Stimulated activated naive B cell treated with anti-CD40 and anti-IgM and Interleukin-4, amounts not matched to agents 10 μg/mL and 1 μg/mL and 100 μg/mL, for 72 hours (primary cell): ENCODE measurements around the gene AGTPBP1.

Source experiments
- ATAC-seq, 2 donors: fragments of 150-1000 bp; cut with Tn5 transposase; replicated peaks; 2 replicates each; pipeline ENCODE4 v1.10.0; 2021; ENCODE audit warnings: moderate library complexity in 1 of 2
- DNase-seq: peaks from one replicate; pipeline ENCODE4 v3.0.0; 2021
- H3K27ac Mint-ChIP-seq: one replicate; pipeline ENCODE4 v1.8.0; 2022; ENCODE audit warnings: mild to moderate bottlenecking, mixed read lengths
- H3K27me3 Mint-ChIP-seq, 2 donors: one replicate each; pipeline ENCODE4 v1.8.0; 2022; ENCODE audit warnings: mixed read lengths in 2 of 2
- H3K36me3 Mint-ChIP-seq, 2 donors: one replicate each; pipeline ENCODE4 v1.8.0; 2022; ENCODE audit warnings: mixed read lengths in 2 of 2, mild to moderate bottlenecking in 1 of 2
- H3K4me1 Mint-ChIP-seq, 2 donors: one replicate each; pipeline ENCODE4 v1.8.0; 2022; ENCODE audit warnings: mixed read lengths in 2 of 2, mild to moderate bottlenecking in 1 of 2
- H3K4me3 Mint-ChIP-seq, 2 donors: one replicate each; pipeline ENCODE4 v1.8.0; 2022; ENCODE audit warnings: mild to moderate bottlenecking in 2 of 2, mixed read lengths in 2 of 2, moderate library complexity in 1 of 2
- H3K9me3 Mint-ChIP-seq, 2 donors: one replicate each; pipeline ENCODE4 v1.8.0; 2022; ENCODE audit warnings: mixed read lengths in 2 of 2, mild to moderate bottlenecking in 1 of 2

AGTPBP1 gene

GRCh38 chr9:85704744-85705143, 37.0 kb downstream of the AGTPBP1 start:
- Mint-ChIP-seq H3K4me1 (peaks cover 23 to 32% of the 10 kb centered on the region in 2 donors), H3K9me3 (peaks cover 3 to 7% of the 10 kb centered on the region in 2 donors), H3K4me3 (no peak overlapping the region), H3K27me3 (no peaks in the 10 kb centered on the region), H3K27ac (peak overlapping the region; percentile 39), H3K36me3 (peaks cover 36 to 37% of the 10 kb centered on the region in 2 donors)
- DNase-seq (no peak), ATAC-seq (no peak)

GRCh38 chr9:85703398-85703797, 38.4 kb downstream of the AGTPBP1 start:
- Mint-ChIP-seq H3K27me3 (no peaks in the 10 kb centered on the region), H3K27ac (no peak overlapping the region), H3K9me3 (peaks cover 0 to 3% of the 10 kb centered on the region in 2 donors), H3K36me3 (peaks cover 27 to 28% of the 10 kb centered on the region in 2 donors), H3K4me1 (peaks cover 24 to 32% of the 10 kb centered on the region in 2 donors), H3K4me3 (no peak overlapping the region)
- no peak for ATAC-seq
- DNase-seq: no peak

- ATAC-seq (no peak), DNase-seq (no peak)
- H3K27ac Mint-ChIP-seq: no peak overlapping the region
- peaks cover 25 to 32% of the 10 kb centered on the region in 2 donors for H3K4me1 Mint-ChIP-seq
- peaks cover 0 to 3% of the 10 kb centered on the region in 2 donors for H3K9me3 Mint-ChIP-seq
- H3K4me3 Mint-ChIP-seq: no peak overlapping the region
- peaks cover 24 to 29% of the 10 kb centered on the region in 2 donors for H3K36me3 Mint-ChIP-seq
- no peaks in the 10 kb centered on the region for H3K27me3 Mint-ChIP-seq
These were observed 38.9 kb downstream of the AGTPBP1 start for GRCh38 chr9:85702726-85703289.

- ATAC-seq (no peak), DNase-seq (no peak)
- no peak overlapping the region for H3K27ac Mint-ChIP-seq
- H3K36me3 Mint-ChIP-seq: peaks cover 24 to 29% of the 10 kb centered on the region in 2 donors
- peaks cover 0 to 3% of the 10 kb centered on the region in 2 donors for H3K9me3 Mint-ChIP-seq
- H3K4me3 Mint-ChIP-seq: no peak overlapping the region
- no peaks in the 10 kb centered on the region for H3K27me3 Mint-ChIP-seq
- H3K4me1 Mint-ChIP-seq: peaks cover 25 to 32% of the 10 kb centered on the region in 2 donors
These were observed 39.6 kb downstream of the AGTPBP1 start for GRCh38 chr9:85702191-85702590.

GRCh38 chr9:85700330-85700729, 41.4 kb downstream of the AGTPBP1 start:
- H3K9me3 Mint-ChIP-seq: no peaks in the 10 kb centered on the region

GRCh38 chr9:85688361-85688760, 53.4 kb downstream of the AGTPBP1 start:
- H3K4me3 Mint-ChIP-seq: no peak overlapping the region
- H3K27ac Mint-ChIP-seq: no peak overlapping the region
- H3K9me3 Mint-ChIP-seq: peaks cover 4 to 7% of the 10 kb centered on the region in 2 donors
- H3K27me3 Mint-ChIP-seq: no peaks in the 10 kb centered on the region
- DNase-seq (no peak), ATAC-seq (no peak)
- H3K36me3 Mint-ChIP-seq: peaks cover 19 to 44% of the 10 kb centered on the region in 2 donors
- H3K4me1 Mint-ChIP-seq: peaks cover 0 to 2% of the 10 kb centered on the region in 2 donors

More at GRCh38 chr9:85700330-85700729, 41.4 kb downstream of the AGTPBP1 start:
- Mint-ChIP-seq H3K27me3 (no peaks in the 10 kb centered on the region), H3K36me3 (peaks cover 18 to 22% of the 10 kb centered on the region in 2 donors), H3K27ac (no peak overlapping the region), H3K4me3 (no peak overlapping the region), H3K4me1 (peaks cover 21 to 32% of the 10 kb centered on the region in 2 donors)
- ATAC-seq (peak; percentile 51 to 75), DNase-seq (no peak)

- peaks cover 22 to 47% of the 10 kb centered on the region in 2 donors for H3K36me3 Mint-ChIP-seq
These were observed 56.7 kb downstream of the AGTPBP1 start for GRCh38 chr9:85685081-85685480.

GRCh38 chr9:85676790-85677189, 65.0 kb downstream of the AGTPBP1 start:
- DNase-seq (no peak), ATAC-seq (no peak)
- no peaks in the 10 kb centered on the region for H3K9me3 Mint-ChIP-seq
- H3K4me3 Mint-ChIP-seq: no peak overlapping the region
- peaks cover 20 to 38% of the 10 kb centered on the region in 2 donors for H3K36me3 Mint-ChIP-seq
- no peak overlapping the region for H3K27ac Mint-ChIP-seq
- H3K27me3 Mint-ChIP-seq: no peaks in the 10 kb centered on the region
- no peaks in the 10 kb centered on the region for H3K4me1 Mint-ChIP-seq

More at GRCh38 chr9:85685081-85685480, 56.7 kb downstream of the AGTPBP1 start:
- no peak overlapping the region for H3K4me3 Mint-ChIP-seq
- H3K27me3 Mint-ChIP-seq: no peaks in the 10 kb centered on the region
- H3K4me1 Mint-ChIP-seq: peaks cover 0 to 2% of the 10 kb centered on the region in 2 donors
- H3K9me3 Mint-ChIP-seq: peaks cover 4 to 7% of the 10 kb centered on the region in 2 donors
- no peak for DNase-seq
- ATAC-seq: no peak
- H3K27ac Mint-ChIP-seq: no peak overlapping the region

GRCh38 chr9:85667374-85667773, 74.4 kb downstream of the AGTPBP1 start:
- Mint-ChIP-seq H3K36me3 (peaks cover 12 to 36% of the 10 kb centered on the region in 2 donors), H3K4me1 (peaks cover 0 to 1% of the 10 kb centered on the region in 2 donors), H3K27me3 (no peaks in the 10 kb centered on the region), H3K9me3 (no peaks in the 10 kb centered on the region), H3K4me3 (no peak overlapping the region), H3K27ac (no peak overlapping the region)
- no peak for ATAC-seq
- DNase-seq: no peak

- Mint-ChIP-seq H3K4me1 (no peaks in the 10 kb centered on the region), H3K36me3 (peaks cover 12 to 25% of the 10 kb centered on the region in 2 donors), H3K9me3 (no peaks in the 10 kb centered on the region), H3K27me3 (no peaks in the 10 kb centered on the region), H3K27ac (no peak overlapping the region), H3K4me3 (no peak overlapping the region)
- ATAC-seq (no peak), DNase-seq (no peak)
These were observed 75.7 kb downstream of the AGTPBP1 start for GRCh38 chr9:85666086-85666485.

- Mint-ChIP-seq H3K4me3 (no peak overlapping the region), H3K9me3 (no peaks in the 10 kb centered on the region), H3K27ac (no peak overlapping the region), H3K36me3 (peaks cover 10 to 11% of the 10 kb centered on the region in 2 donors), H3K4me1 (no peaks in the 10 kb centered on the region), H3K27me3 (no peaks in the 10 kb centered on the region)
- ATAC-seq: no peak
- DNase-seq: no peak
These were observed 79.2 kb downstream of the AGTPBP1 start for GRCh38 chr9:85662573-85662972.

GRCh38 chr9:85658716-85659115, 83.0 kb downstream of the AGTPBP1 start:
- Mint-ChIP-seq H3K36me3 (peaks cover 2 to 4% of the 10 kb centered on the region in 2 donors), H3K4me3 (no peak overlapping the region), H3K27me3 (no peaks in the 10 kb centered on the region), H3K9me3 (no peaks in the 10 kb centered on the region), H3K4me1 (no peaks in the 10 kb centered on the region), H3K27ac (no peak overlapping the region)
- no peak for ATAC-seq
- no peak for DNase-seq

GRCh38 chr9:85653153-85653552, 88.6 kb downstream of the AGTPBP1 start:
- Mint-ChIP-seq H3K27ac (no peak overlapping the region), H3K4me3 (no peak overlapping the region), H3K36me3 (peaks cover 7 to 21% of the 10 kb centered on the region in 2 donors), H3K9me3 (no peaks in the 10 kb centered on the region), H3K27me3 (no peaks in the 10 kb centered on the region), H3K4me1 (peaks cover 2% of the 10 kb centered on the region in 2 donors)
- DNase-seq (no peak), ATAC-seq (no peak)

- H3K4me3 Mint-ChIP-seq: peak overlapping the region in 1 of 2 donors; percentile 5
- no peak for DNase-seq
- no peak overlapping the region for H3K27ac Mint-ChIP-seq
- no peaks in the 10 kb centered on the region for H3K9me3 Mint-ChIP-seq
- H3K4me1 Mint-ChIP-seq: peaks cover 9 to 32% of the 10 kb centered on the region in 2 donors
- ATAC-seq: peak; percentile 99 to 100
- no peaks in the 10 kb centered on the region for H3K27me3 Mint-ChIP-seq
- peaks cover 15 to 25% of the 10 kb centered on the region in 2 donors for H3K36me3 Mint-ChIP-seq
These were observed 94.2 kb downstream of the AGTPBP1 start for GRCh38 chr9:85647571-85647970.

- H3K4me1 Mint-ChIP-seq: peaks cover 9 to 32% of the 10 kb centered on the region in 2 donors
- ATAC-seq (no peak), DNase-seq (no peak)
- H3K9me3 Mint-ChIP-seq: no peaks in the 10 kb centered on the region
- peaks cover 20 to 29% of the 10 kb centered on the region in 2 donors for H3K36me3 Mint-ChIP-seq
- no peak overlapping the region for H3K27ac Mint-ChIP-seq
- H3K27me3 Mint-ChIP-seq: no peaks in the 10 kb centered on the region
- no peak overlapping the region for H3K4me3 Mint-ChIP-seq
These were observed 95.7 kb downstream of the AGTPBP1 start for GRCh38 chr9:85645909-85646627.
